HCT116 (cell line): Measurements from ENCODE around the gene LRRC15. TPM values are rescaled to one million over a fixed set of nuclear protein-coding genes. Genes with fewer than 3 reads are reported as not detected.

Source experiments
- ATAC-seq: fragments of 200-7000 bp; cut with Tn5 transposase; 2 replicates; pipeline ENCODE4 v1.9.1; 2020; ENCODE audit warnings: mild to moderate bottlenecking, moderate library complexity
- BruUV-seq: library from RNA; stranded (reverse); fragments of 400-500 nt; replicated peaks from 2 replicates; lab custom pipeline; 2021; lab: Mats Ljungman, UMichigan
- CTCF ChIA-PET: fragments of 300-600 bp; sonication (Branson Sonifier 250); formaldehyde crosslinking; loops from one replicate; lab custom pipeline; 2021; ENCODE audit warnings: antibody characterized with exemption; lab: Charles Lee
- POLR2A ChIA-PET: fragments of 300-600, 350-600 bp; sonication (Branson Sonifier 250); formaldehyde crosslinking; loops from one replicate; lab custom pipeline; 2021; ENCODE audit warnings: antibody characterized with exemption; lab: Charles Lee
- RAD21 ChIA-PET, 2 experiments: fragments of 300-600 bp; sonication (Branson Sonifier 250); formaldehyde crosslinking; loops; one replicate each; lab custom pipeline; 2023; ENCODE audit warnings: low total read pairs in 2 of 2; ENCODE audit not compliant: uncharacterized antibody in 2 of 2, unreplicated experiment in 2 of 2, low non-redundant PET in 1 of 2; lab: Charles Lee
- DNase-seq: peaks from one replicate; pipeline ENCODE4 v3.0.0-alpha.2; 2010; ENCODE audit warnings: low read depth, low spot score
- H2AFZ ChIP-seq: fragments of 200-600 bp; shearing (Covaris generic), sonication (generic); 2 replicates; pipeline ENCODE4 v1.6.1; 2017; ENCODE audit warnings: low read depth, mixed run types, mixed read lengths, antibody characterized with exemption, low read length; ENCODE audit not compliant: poor library complexity, severe bottlenecking
- H3K27ac ChIP-seq: 2 replicates; pipeline ENCODE4 v1.5.1; 2012; ENCODE audit warnings: low read depth, low read length
- H3K27me3 ChIP-seq: fragments of 200-600 bp; sonication (generic); 2 replicates; pipeline ENCODE4 v1.6.1; 2016; ENCODE audit warnings: mixed run types, low read length, mixed read lengths; ENCODE audit not compliant: insufficient read depth
- H3K36me3 ChIP-seq, 2 experiments: fragments of 200-500 bp in 1 of 2; fragments of 200-600 bp in 1 of 2; sonication (Bioruptor generic) in 1 of 2; sonication (generic) in 1 of 2; 2 replicates each; pipeline versions ENCODE4 v1.5.1 to v1.6.1; 2014 to 2016; ENCODE audit warnings: low read length in 2 of 2, inconsistent platforms in 1 of 2, mixed read lengths in 1 of 2, mixed run types in 1 of 2; ENCODE audit not compliant: insufficient read depth in 2 of 2, control insufficient read depth in 1 of 2
- H3K4me1 ChIP-seq, 2 experiments: fragments of 200-600 bp in 1 of 2; sonication (generic) in 1 of 2; 2 replicates each; pipeline versions ENCODE4 v1.5.1 to v1.6.1; 2012 to 2017; ENCODE audit warnings: low read length in 2 of 2, inconsistent platforms in 1 of 2, mild to moderate bottlenecking in 1 of 2, mixed read lengths in 1 of 2, mixed run types in 1 of 2, moderate library complexity in 1 of 2; ENCODE audit not compliant: insufficient read depth in 2 of 2, control insufficient read depth in 1 of 2
- H3K4me2 ChIP-seq: fragments of 200-600 bp; sonication (generic); 2 replicates; pipeline ENCODE4 v1.6.1; 2017; ENCODE audit warnings: mixed run types, low read length, mixed read lengths
- H3K4me3 ChIP-seq, 2 experiments: fragments of 200-600 bp in 1 of 2; sonication (generic) in 1 of 2; replicated peaks in 1 of 2; 2 replicates each; pipeline ENCODE4 v1.5.1; 2011 to 2016; ENCODE audit warnings: low read length in 2 of 2, control low read depth in 1 of 2, low read depth in 1 of 2, mild to moderate bottlenecking in 1 of 2, mixed read lengths in 1 of 2, mixed run types in 1 of 2
- H3K79me2 ChIP-seq: fragments of 200-600 bp; sonication (generic); 2 replicates; pipeline ENCODE4 v1.6.1; 2017; ENCODE audit warnings: mild to moderate bottlenecking, mixed run types, low read length, moderate library complexity, mixed read lengths; ENCODE audit not compliant: insufficient read depth
- H3K9ac ChIP-seq: fragments of 200-600 bp; sonication (generic); 2 replicates; pipeline ENCODE4 v1.6.1; 2016; ENCODE audit warnings: low read length, mixed read lengths
- H3K9me2 ChIP-seq: fragments of 200-600 bp; sonication (generic), shearing (Covaris generic); 2 replicates; pipeline ENCODE4 v1.6.1; 2017; ENCODE audit warnings: mixed run types, mild to moderate bottlenecking, moderate library complexity; ENCODE audit not compliant: insufficient read depth
- H3K9me3 ChIP-seq, 2 experiments: fragments of 200-500 bp in 1 of 2; fragments of 200-600 bp in 1 of 2; sonication (Bioruptor generic) in 1 of 2; sonication (generic) in 1 of 2; 2 replicates each; pipeline ENCODE4 v1.6.1; 2014 to 2017; ENCODE audit warnings: low read length in 2 of 2, mixed read lengths in 2 of 2, inconsistent platforms in 1 of 2, low read depth in 1 of 2, mild to moderate bottlenecking in 1 of 2, mixed run types in 1 of 2, moderate library complexity in 1 of 2; ENCODE audit not compliant: control insufficient read depth in 1 of 2, insufficient read depth in 1 of 2
- H4K20me1 ChIP-seq: fragments of 200-600 bp; sonication (generic), shearing (Covaris generic); 2 replicates; pipeline ENCODE4 v1.6.1; 2017; ENCODE audit warnings: mixed run types, mild to moderate bottlenecking, moderate library complexity; ENCODE audit not compliant: insufficient read depth
- ATF3 ChIP-seq: IDR thresholded peaks from 2 replicates; pipeline ENCODE4 v1.6.1; 2012
- CBX3 ChIP-seq: IDR thresholded peaks from 2 replicates; pipeline ENCODE4 v1.6.1; 2012; ENCODE audit warnings: low read depth
- CEBPB ChIP-seq: IDR thresholded peaks from 2 replicates; pipeline ENCODE4 v1.6.1; 2012; ENCODE audit warnings: low read depth
- EZH2phosphoT487 ChIP-seq: fragments of 200-600 bp; IDR thresholded peaks from 2 replicates; pipeline ENCODE4 v1.6.1; 2018; ENCODE audit warnings: antibody characterized with exemption, borderline replicate concordance
- MAX ChIP-seq: IDR thresholded peaks from 2 replicates; pipeline ENCODE4 v1.6.1; 2012
- POLR2A ChIP-seq: IDR thresholded peaks from 2 replicates; pipeline ENCODE4 v1.7.0; 2011; ENCODE audit warnings: borderline replicate concordance; ENCODE audit not compliant: insufficient read depth, insufficient read length; ENCODE audit errors: extremely low read depth
- POLR2AphosphoS5 ChIP-seq: IDR thresholded peaks from 2 replicates; pipeline ENCODE4 v1.6.1; 2011; ENCODE audit warnings: mild to moderate bottlenecking, low read depth, low read length, moderate library complexity
- RAD21 ChIP-seq: IDR thresholded peaks from 2 replicates; pipeline ENCODE4 v1.6.1; 2012; ENCODE audit warnings: low read depth, mild to moderate bottlenecking
- REST ChIP-seq: IDR thresholded peaks from 2 replicates; pipeline ENCODE4 v1.6.1; 2012; ENCODE audit warnings: low read depth
- SIN3A ChIP-seq: IDR thresholded peaks from 2 replicates; pipeline ENCODE4 v1.6.1; 2012; ENCODE audit warnings: low read depth
- SRF ChIP-seq: IDR thresholded peaks from 2 replicates; pipeline ENCODE4 v1.6.1; 2012; ENCODE audit warnings: low read depth
- ZBTB33 ChIP-seq: IDR thresholded peaks from 2 replicates; pipeline ENCODE4 v1.6.1; 2011; ENCODE audit warnings: mild to moderate bottlenecking, low read length, moderate library complexity; ENCODE audit not compliant: insufficient replicate concordance; ENCODE audit errors: extremely low read depth
- intact Hi-C: fragments of 100-400 bp; cut with micrococcal nuclease; formaldehyde crosslinking; loops from 2 replicates; pipeline ENCODE4 v1.10.0; 2022
- total RNA-seq: library from RNA; stranded (reverse); gene quantifications from one replicate; pipeline ENCODE4 v1.2.1, GENCODE V29; 2021; ENCODE audit not compliant: unreplicated experiment

LRRC15 gene
- total RNA-seq, 1 experiment from 2014 or later: not detected

- TF ChIP-seq REST: no peak
- TF ChIP-seq ZBTB33: no peak
- no peak for TF ChIP-seq SRF
- TF ChIP-seq RAD21: no peak
- no peak for TF ChIP-seq CBX3
- TF ChIP-seq ATF3: no peak
- TF ChIP-seq EZH2phosphoT487: no peak
- TF ChIP-seq, all 23 proteins: peak for 0
These were observed 5.4 kb upstream of the LRRC15 start (continued) for GRCh38 chr3:194374935-194375334.

- ChIA-PET POLR2A (no interaction called here), RAD21 (no interaction called here), CTCF (no interaction called here)
- Histone ChIP-seq H3K27ac (no peak overlapping the region), H3K36me3 (no peaks in the 10 kb centered on the region), H4K20me1 (no peaks in the 10 kb centered on the region), H3K4me3 (no peak overlapping the region), H3K9me2 (no peaks in the 10 kb centered on the region), H3K27me3 (peaks cover 4% of the 10 kb centered on the region; the same call in 1 of the 2 replicates), H3K4me1 (peaks cover 0 to 8% of the 10 kb centered on the region in 2 experiments; a peak in 1 of 4 replicates), H2AFZ (no peak overlapping the region), H3K79me2 (no peaks in the 10 kb centered on the region), H3K9ac (no peak overlapping the region), H3K4me2 (no peak overlapping the region), H3K9me3 (no peaks in the 10 kb centered on the region)
- no peak for TF ChIP-seq SIN3A
- no peak for TF ChIP-seq MAX
- no peak for TF ChIP-seq POLR2AphosphoS5
- TF ChIP-seq POLR2A: no peak
- no peak for TF ChIP-seq ZBTB33
- TF ChIP-seq CBX3: no peak
- no peak for TF ChIP-seq CEBPB
- no peak for TF ChIP-seq SRF
- no peak for TF ChIP-seq ATF3
- ATAC-seq (no peak), DNase-seq (no peak)
- intact Hi-C loops: no loop called here
- no TSS peak for BruUV-seq
These were observed 4.4 kb upstream of the LRRC15 start for GRCh38 chr3:194373899-194374298.
